ENCODE measurements around the gene LRMDA.

DNA sequence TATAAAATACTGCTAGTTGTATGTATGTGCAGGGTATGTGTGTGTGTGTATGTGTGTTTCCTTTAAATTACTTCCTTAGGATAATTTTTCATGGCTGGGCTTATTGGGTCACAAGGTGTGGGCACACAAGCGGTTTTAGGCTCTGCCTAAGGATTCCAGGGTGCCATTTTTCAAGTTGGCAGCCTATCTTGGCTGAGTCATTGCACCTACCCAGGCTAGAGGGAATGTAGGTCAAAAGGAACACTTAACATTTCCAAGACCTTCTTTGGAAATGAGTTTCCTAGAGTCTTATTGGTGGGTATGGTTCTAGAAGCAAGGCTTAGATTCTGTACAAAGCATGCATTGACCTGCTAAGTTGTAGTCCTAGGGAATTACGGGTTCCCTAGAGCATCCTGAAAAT, 642.1 kb downstream of the LRMDA start:
- TF ChIP-seq, protein P1, sequence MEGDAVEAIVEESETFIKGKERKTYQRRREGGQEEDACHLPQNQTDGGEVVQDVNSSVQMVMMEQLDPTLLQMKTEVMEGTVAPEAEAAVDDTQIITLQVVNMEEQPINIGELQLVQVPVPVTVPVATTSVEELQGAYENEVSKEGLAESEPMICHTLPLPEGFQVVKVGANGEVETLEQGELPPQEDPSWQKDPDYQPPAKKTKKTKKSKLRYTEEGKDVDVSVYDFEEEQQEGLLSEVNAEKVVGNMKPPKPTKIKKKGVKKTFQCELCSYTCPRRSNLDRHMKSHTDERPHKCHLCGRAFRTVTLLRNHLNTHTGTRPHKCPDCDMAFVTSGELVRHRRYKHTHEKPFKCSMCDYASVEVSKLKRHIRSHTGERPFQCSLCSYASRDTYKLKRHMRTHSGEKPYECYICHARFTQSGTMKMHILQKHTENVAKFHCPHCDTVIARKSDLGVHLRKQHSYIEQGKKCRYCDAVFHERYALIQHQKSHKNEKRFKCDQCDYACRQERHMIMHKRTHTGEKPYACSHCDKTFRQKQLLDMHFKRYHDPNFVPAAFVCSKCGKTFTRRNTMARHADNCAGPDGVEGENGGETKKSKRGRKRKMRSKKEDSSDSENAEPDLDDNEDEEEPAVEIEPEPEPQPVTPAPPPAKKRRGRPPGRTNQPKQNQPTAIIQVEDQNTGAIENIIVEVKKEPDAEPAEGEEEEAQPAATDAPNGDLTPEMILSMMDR (conservative IDR thresholded peaks at IDR 0.05; ENCODE audit: low read depth, low read length), result no peak
- TF ChIP-seq EZH2 (IDR thresholded peaks at IDR 0.05; ENCODE audit: borderline replicate concordance, low read depth, low read length, poor library complexity, severe bottlenecking), result no peak
